ENCODE data around the gene CLIC4.

DNA sequence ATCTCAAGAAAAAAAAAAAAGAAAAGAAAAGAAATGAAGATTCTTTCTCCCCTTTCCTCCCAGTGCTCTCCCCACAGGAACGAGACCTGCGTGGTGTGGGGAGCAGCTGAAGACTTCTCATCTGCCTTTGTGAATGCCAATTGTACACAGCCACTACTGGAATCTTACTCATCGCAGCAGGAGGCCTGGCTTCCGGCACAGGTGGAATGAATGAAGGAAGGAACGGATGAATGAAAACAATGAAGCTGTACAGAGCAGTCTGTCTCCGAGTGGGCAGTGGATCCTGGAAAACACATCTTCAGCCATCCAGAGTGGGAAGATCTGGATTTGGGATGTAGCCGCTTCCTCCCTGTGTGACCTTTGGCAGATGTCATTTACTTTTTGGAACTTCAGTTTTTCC, 119.9 kb downstream of the CLIC4 start:
- TF ChIP-seq CTCF (conservative IDR thresholded peaks at IDR 0.05) (no peak), EZH2 (IDR thresholded peaks at IDR 0.05; ENCODE audit: low read depth) (no peak)
